ENCODE data around the gene TAOK3.

TAOK3 gene

DNA sequence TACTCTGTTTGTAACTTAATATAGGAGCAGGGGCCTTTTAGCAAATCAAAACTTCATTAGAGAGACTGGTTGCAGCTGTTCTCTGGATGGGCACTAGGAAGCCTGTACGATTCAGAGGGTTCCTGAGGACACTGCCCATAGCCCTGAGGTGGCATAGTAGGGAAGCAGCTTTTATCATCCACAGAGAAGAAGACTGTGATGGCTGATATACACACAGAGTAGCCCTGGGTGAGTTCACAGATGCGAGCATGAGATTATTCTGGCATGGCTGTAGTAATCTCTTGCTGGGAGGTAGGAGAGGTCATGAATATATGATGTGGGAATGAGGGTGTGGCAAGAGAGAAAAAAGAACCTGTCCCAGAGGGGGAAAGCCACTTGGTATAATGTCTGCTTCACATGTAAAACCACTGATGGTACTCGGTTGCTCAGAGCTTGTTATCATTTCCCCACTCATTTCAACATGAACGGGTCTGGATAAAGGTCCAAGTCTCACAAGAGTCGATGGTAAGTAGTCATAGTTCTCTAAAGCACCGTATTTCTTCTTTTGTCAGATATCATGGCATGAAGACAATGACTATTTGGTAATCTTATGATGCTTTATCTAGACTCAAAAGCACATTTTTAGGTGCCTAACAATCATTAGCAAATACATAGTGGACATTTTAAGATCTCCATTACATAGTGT is 184.8 kb downstream of the TAOK3 start:
- no peaks in the 10 kb centered on the region for H3K36me3 ChIP-seq (ENCODE audit: insufficient read depth, low read length)
- peak overlapping the region; percentile 0 for H3K4me3 ChIP-seq (ENCODE audit: low read length)

DNA sequence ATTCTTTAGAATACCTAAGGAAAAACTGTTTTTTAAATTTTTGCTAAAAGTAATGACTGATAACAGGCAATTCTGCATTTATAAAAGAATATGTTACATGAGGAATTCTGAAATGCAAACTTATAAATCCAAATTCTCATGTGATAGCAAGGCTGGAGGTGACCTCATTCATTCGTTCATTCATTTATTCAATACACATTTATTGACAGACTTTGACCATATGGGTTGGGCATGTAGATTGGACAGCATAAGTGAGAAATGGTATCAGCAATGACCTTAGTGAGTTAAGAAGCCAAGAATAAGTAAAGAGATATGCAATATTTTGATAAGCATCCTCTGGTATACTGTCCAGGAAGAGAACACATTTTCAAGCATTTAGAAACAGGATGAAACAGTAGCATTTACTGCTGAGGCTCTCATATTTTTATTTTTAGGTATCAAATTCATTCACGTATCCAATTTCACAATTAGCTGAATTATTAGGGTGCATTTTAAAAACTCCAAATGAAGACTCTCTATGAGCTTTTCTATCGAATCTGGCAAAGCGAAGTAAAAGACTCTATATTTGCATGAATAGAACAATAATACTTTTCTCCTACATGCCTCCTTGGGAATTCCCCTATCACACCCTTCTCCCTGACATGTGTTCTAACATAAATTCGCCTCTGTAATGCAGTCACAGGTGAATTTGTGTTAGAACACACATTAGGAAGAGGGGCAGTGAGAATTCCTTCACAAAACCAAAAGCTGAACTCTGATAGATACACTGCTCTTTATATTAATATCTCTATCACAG is 186.9 kb downstream of the TAOK3 start:
- Histone ChIP-seq H3K4me3 (ENCODE audit: low read length) (no peak overlapping the region), H3K36me3 (ENCODE audit: insufficient read depth, low read length) (peaks cover 5% of the 10 kb centered on the region), H3K4me2 (ENCODE audit: low read length) (no peak overlapping the region), H3K27me3 (ENCODE audit: control insufficient read depth, insufficient read depth, low read length) (no peaks in the 10 kb centered on the region), H3K9ac (ENCODE audit: low read depth, low read length) (no peak overlapping the region), H3K4me1 (ENCODE audit: control insufficient read depth, insufficient read depth, low read length) (peaks cover 34% of the 10 kb centered on the region), H3K9me3 (replicated peaks; ENCODE audit: low read length) (no peaks in the 10 kb centered on the region)

More for the DNA sequence above, 184.8 kb downstream of the TAOK3 start:
- H3K9me3 ChIP-seq (replicated peaks; ENCODE audit: low read length) = no peaks in the 10 kb centered on the region
- no peaks in the 10 kb centered on the region for H3K27me3 ChIP-seq (ENCODE audit: control insufficient read depth, insufficient read depth, low read length)
- H3K4me2 ChIP-seq (ENCODE audit: low read length) = peak overlapping the region; percentile 92
- H3K9ac ChIP-seq (ENCODE audit: low read depth, low read length) = peak overlapping the region; percentile 85
- peaks cover 35% of the 10 kb centered on the region for H3K4me1 ChIP-seq (ENCODE audit: control insufficient read depth, insufficient read depth, low read length)

GRCh38 chr12:118183711-118184110 is 189.0 kb downstream of the TAOK3 start:
- Histone ChIP-seq H3K4me3 (ENCODE audit: low read length) (no peak overlapping the region), H3K9ac (ENCODE audit: low read depth, low read length) (no peak overlapping the region), H3K27me3 (ENCODE audit: control insufficient read depth, insufficient read depth, low read length) (no peaks in the 10 kb centered on the region), H3K4me2 (ENCODE audit: low read length) (no peak overlapping the region), H3K36me3 (ENCODE audit: insufficient read depth, low read length) (peaks cover 15% of the 10 kb centered on the region), H3K9me3 (replicated peaks; ENCODE audit: low read length) (no peaks in the 10 kb centered on the region), H3K4me1 (ENCODE audit: control insufficient read depth, insufficient read depth, low read length) (peaks cover 13% of the 10 kb centered on the region)

- no peaks in the 10 kb centered on the region for H3K9me3 ChIP-seq (replicated peaks; ENCODE audit: low read length)
- peaks cover 8% of the 10 kb centered on the region for H3K4me1 ChIP-seq (ENCODE audit: control insufficient read depth, insufficient read depth, low read length)
- H3K4me3 ChIP-seq (ENCODE audit: low read length) = no peak overlapping the region
- no peaks in the 10 kb centered on the region for H3K27me3 ChIP-seq (ENCODE audit: control insufficient read depth, insufficient read depth, low read length)
- no peak overlapping the region for H3K4me2 ChIP-seq (ENCODE audit: low read length)
- H3K36me3 ChIP-seq (ENCODE audit: insufficient read depth, low read length) = peaks cover 16% of the 10 kb centered on the region
- no peak overlapping the region for H3K9ac ChIP-seq (ENCODE audit: low read depth, low read length)
Observed at GRCh38 chr12:118183155-118183554, 189.6 kb downstream of the TAOK3 start.

GRCh38 chr12:118175823-118176447 is 196.8 kb downstream of the TAOK3 start:
- no peak overlapping the region for H3K4me2 ChIP-seq (ENCODE audit: low read length)
- H3K4me1 ChIP-seq (ENCODE audit: control insufficient read depth, insufficient read depth, low read length) = no peaks in the 10 kb centered on the region
- H3K36me3 ChIP-seq (ENCODE audit: insufficient read depth, low read length) = peaks cover 52% of the 10 kb centered on the region
- no peak overlapping the region for H3K4me3 ChIP-seq (ENCODE audit: low read length)
- no peaks in the 10 kb centered on the region for H3K9me3 ChIP-seq (replicated peaks; ENCODE audit: low read length)
- no peak overlapping the region for H3K9ac ChIP-seq (ENCODE audit: low read depth, low read length)
- no peaks in the 10 kb centered on the region for H3K27me3 ChIP-seq (ENCODE audit: control insufficient read depth, insufficient read depth, low read length)

DNA sequence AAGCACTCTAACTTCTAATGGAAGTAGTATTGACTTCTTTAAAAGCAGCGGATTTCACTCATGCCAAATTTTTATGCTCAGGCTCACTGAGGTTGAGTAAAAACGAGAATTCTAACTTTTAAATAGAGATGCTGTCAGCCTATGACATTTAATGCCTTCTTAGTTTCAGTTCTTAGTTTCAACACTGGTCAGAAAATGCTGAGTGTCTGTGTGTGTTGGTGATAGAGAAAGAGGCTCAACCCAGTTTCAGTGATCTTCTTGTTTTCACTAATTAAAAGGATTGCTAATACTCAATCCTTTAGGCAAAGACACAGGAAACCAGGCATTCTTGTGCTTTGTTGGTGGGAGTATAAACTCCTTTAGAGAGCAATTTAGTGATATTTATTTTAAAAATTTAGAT is 205.8 kb downstream of the TAOK3 start:
- no peaks in the 10 kb centered on the region for H3K27me3 ChIP-seq (ENCODE audit: control insufficient read depth, insufficient read depth, low read length)
- no peaks in the 10 kb centered on the region for H3K9me3 ChIP-seq (replicated peaks; ENCODE audit: low read length)
- H3K4me2 ChIP-seq (ENCODE audit: low read length) = no peak overlapping the region
- H3K36me3 ChIP-seq (ENCODE audit: insufficient read depth, low read length) = peaks cover 16% of the 10 kb centered on the region
- H3K4me3 ChIP-seq (ENCODE audit: low read length) = no peak overlapping the region
- no peak overlapping the region for H3K9ac ChIP-seq (ENCODE audit: low read depth, low read length)
- no peaks in the 10 kb centered on the region for H3K4me1 ChIP-seq (ENCODE audit: control insufficient read depth, insufficient read depth, low read length)

GRCh38 chr12:118164798-118165486 is 207.8 kb downstream of the TAOK3 start:
- Histone ChIP-seq H3K4me2 (ENCODE audit: low read length) (no peak overlapping the region), H3K36me3 (ENCODE audit: insufficient read depth, low read length) (peaks cover 28% of the 10 kb centered on the region), H3K27me3 (ENCODE audit: control insufficient read depth, insufficient read depth, low read length) (no peaks in the 10 kb centered on the region), H3K9me3 (replicated peaks; ENCODE audit: low read length) (no peaks in the 10 kb centered on the region), H3K4me3 (ENCODE audit: low read length) (no peak overlapping the region), H3K4me1 (ENCODE audit: control insufficient read depth, insufficient read depth, low read length) (no peaks in the 10 kb centered on the region), H3K9ac (ENCODE audit: low read depth, low read length) (no peak overlapping the region)

- peaks cover 39% of the 10 kb centered on the region for H3K36me3 ChIP-seq (ENCODE audit: insufficient read depth, low read length)
Observed at GRCh38 chr12:118160536-118160935, 212.2 kb downstream of the TAOK3 start.

DNA sequence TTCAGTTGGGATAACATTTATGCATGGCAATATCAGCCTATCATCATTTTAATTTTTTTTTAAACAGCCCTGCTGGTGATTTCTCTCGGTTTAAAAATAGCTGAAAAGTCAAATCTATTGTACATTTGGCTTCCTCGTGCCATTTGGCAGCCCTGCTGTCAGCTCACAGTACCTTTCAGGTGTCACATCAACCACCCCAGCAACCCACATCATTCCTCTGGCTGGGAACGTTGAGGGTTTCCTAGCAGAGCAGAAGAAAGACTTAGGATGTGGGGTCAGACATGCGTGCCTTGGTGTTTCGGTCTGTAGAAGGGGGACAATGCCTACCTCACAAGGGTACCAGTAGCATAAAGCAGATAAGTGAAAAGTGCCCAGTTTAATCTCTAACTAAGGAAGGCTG is 221.0 kb downstream of the TAOK3 start:
- H3K9ac ChIP-seq (ENCODE audit: low read depth, low read length) = no peak overlapping the region
- H3K9me3 ChIP-seq (replicated peaks; ENCODE audit: low read length) = no peaks in the 10 kb centered on the region
- no peaks in the 10 kb centered on the region for H3K27me3 ChIP-seq (ENCODE audit: control insufficient read depth, insufficient read depth, low read length)
- H3K4me3 ChIP-seq (ENCODE audit: low read length) = no peak overlapping the region
- H3K36me3 ChIP-seq (ENCODE audit: insufficient read depth, low read length) = peaks cover 26% of the 10 kb centered on the region
- H3K4me1 ChIP-seq (ENCODE audit: control insufficient read depth, insufficient read depth, low read length) = no peaks in the 10 kb centered on the region
- no peak overlapping the region for H3K4me2 ChIP-seq (ENCODE audit: low read length)

More at GRCh38 chr12:118160536-118160935, 212.2 kb downstream of the TAOK3 start:
- Histone ChIP-seq H3K4me3 (ENCODE audit: low read length) (no peak overlapping the region), H3K9me3 (replicated peaks; ENCODE audit: low read length) (no peaks in the 10 kb centered on the region), H3K27me3 (ENCODE audit: control insufficient read depth, insufficient read depth, low read length) (no peaks in the 10 kb centered on the region), H3K4me1 (ENCODE audit: control insufficient read depth, insufficient read depth, low read length) (no peaks in the 10 kb centered on the region), H3K4me2 (ENCODE audit: low read length) (no peak overlapping the region), H3K9ac (ENCODE audit: low read depth, low read length) (no peak overlapping the region)

DNA sequence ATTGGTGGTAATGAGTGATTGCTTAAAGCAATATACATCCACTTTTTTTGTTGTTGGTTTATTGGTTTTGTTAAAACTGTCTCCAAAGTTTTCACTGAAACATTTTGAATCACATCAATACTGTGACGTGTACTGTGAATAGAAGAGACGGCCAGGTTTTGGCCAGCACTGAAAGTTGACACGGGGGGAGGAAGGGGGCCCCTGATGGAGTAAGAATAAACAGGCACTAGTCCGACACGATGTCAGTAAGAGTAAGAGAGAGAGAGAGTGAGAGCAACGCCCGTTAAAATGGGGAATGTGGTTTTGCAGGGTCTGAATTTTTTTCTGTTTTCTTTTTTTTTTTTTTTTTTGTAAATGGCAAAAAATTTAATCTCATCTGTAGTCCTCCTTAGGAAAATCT is 222.1 kb downstream of the TAOK3 start:
- Histone ChIP-seq H3K4me3 (ENCODE audit: low read length) (no peak overlapping the region), H3K9me3 (replicated peaks; ENCODE audit: low read length) (no peaks in the 10 kb centered on the region), H3K36me3 (ENCODE audit: insufficient read depth, low read length) (peaks cover 35% of the 10 kb centered on the region), H3K27me3 (ENCODE audit: control insufficient read depth, insufficient read depth, low read length) (no peaks in the 10 kb centered on the region), H3K9ac (ENCODE audit: low read depth, low read length) (no peak overlapping the region), H3K4me1 (ENCODE audit: control insufficient read depth, insufficient read depth, low read length) (no peaks in the 10 kb centered on the region), H3K4me2 (ENCODE audit: low read length) (no peak overlapping the region)

GRCh38 chr12:118148287-118148686 is 224.4 kb downstream of the TAOK3 start:
- H3K4me2 ChIP-seq (ENCODE audit: low read length) = no peak overlapping the region
- H3K9me3 ChIP-seq (replicated peaks; ENCODE audit: low read length) = no peaks in the 10 kb centered on the region
- peaks cover 48% of the 10 kb centered on the region for H3K36me3 ChIP-seq (ENCODE audit: insufficient read depth, low read length)
- H3K4me3 ChIP-seq (ENCODE audit: low read length) = no peak overlapping the region
- H3K4me1 ChIP-seq (ENCODE audit: control insufficient read depth, insufficient read depth, low read length) = no peaks in the 10 kb centered on the region
- H3K9ac ChIP-seq (ENCODE audit: low read depth, low read length) = no peak overlapping the region
- no peaks in the 10 kb centered on the region for H3K27me3 ChIP-seq (ENCODE audit: control insufficient read depth, insufficient read depth, low read length)
